Mesodermal cell (in vitro differentiated cells): ENCODE results near the gene SKOR2.
"Not testable (repeated sequence)": the region's sequence is repeated elsewhere in the genome, so short reads cannot be mapped to it uniquely, and the experiment has no call there.

Source experiments
- H3K27ac ChIP-seq: 2 replicates; pipeline ENCODE4 v1.7.0; 2013; ENCODE audit warnings: mild to moderate bottlenecking, low read depth, low read length, moderate library complexity; ENCODE audit not compliant: severe bottlenecking
- H3K36me3 ChIP-seq: 2 replicates; pipeline ENCODE4 v1.7.1; 2013; ENCODE audit warnings: mild to moderate bottlenecking, low read length, moderate library complexity; ENCODE audit not compliant: control insufficient read depth, insufficient read depth
- H3K4me1 ChIP-seq: one replicate; pipeline ENCODE4 v1.7.1; 2013; ENCODE audit warnings: mild to moderate bottlenecking, low read length; ENCODE audit not compliant: insufficient read depth, control insufficient read depth, poor library complexity, severe bottlenecking
- H3K4me3 ChIP-seq: 2 replicates; pipeline ENCODE4 v1.7.0; 2013; ENCODE audit warnings: low read length, control low read depth, mild to moderate bottlenecking; ENCODE audit not compliant: insufficient read depth, poor library complexity, severe bottlenecking; ENCODE audit errors: extremely low read depth
- H3K9me3 ChIP-seq: 2 replicates; pipeline ENCODE4 v1.7.1; 2013; ENCODE audit warnings: mild to moderate bottlenecking, low read length, moderate library complexity; ENCODE audit not compliant: control insufficient read depth
- WGBS, 2 experiments: methylation state at CpG; one replicate each; pipeline ENCODE4 v1.1.5; 2013; ENCODE audit warnings: missing lambda C conversion rate in 2 of 2; ENCODE audit not compliant: insufficient coverage in 2 of 2; 5-methylcytosine and 5-hydroxymethylcytosine counted together

SKOR2 gene

DNA sequence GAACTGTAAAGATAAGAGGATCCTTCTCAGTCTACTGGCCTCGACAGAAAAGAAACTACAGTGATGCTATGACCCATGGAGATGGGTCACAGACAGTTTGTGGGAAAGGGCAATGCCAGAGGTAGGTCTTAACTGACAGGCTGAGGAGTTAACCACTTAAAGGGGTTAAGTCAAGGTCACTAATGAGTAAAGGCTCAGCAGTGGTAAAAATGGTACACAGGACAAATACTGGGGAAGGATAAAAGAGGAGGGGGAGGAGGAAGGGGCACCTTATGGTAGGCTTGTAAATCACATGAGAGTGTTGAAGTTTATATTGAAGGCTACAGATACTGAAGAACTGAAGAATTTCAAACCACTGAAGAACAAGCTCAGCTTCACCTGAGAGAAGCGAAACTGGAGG is 85.2 kb downstream of the SKOR2 start:
- Histone ChIP-seq H3K27ac (no peak overlapping the region), H3K4me3 (no peak overlapping the region), H3K4me1 (no peaks in the 10 kb centered on the region), H3K36me3 (peaks cover 16% of the 10 kb centered on the region), H3K9me3 (no peaks in the 10 kb centered on the region)
- WGBS, 2 experiments = 92 to 100% methylated on average over 1 of the region's 2 CpGs

DNA sequence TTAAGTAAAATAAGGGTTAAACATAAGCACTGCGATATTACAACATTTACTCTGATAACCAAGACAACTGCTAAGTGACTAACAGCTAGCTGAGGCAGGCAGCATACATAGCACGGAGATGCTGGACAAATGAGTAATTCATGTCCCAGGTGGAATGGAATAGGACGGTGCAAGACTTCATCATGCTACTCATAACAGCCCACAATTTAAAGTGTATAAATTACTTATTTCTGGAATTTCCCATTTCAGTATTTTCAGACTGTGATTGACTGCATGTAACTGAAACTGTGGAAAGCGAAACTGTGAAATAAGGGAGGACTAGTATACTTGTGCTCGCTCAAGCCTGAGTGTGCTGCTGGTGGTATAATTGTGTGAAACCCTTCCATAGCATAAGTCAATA is 88.2 kb downstream of the SKOR2 start:
- H3K4me3 ChIP-seq = no peak overlapping the region
- H3K27ac ChIP-seq = no peak overlapping the region
- no peaks in the 10 kb centered on the region for H3K4me1 ChIP-seq
- no peaks in the 10 kb centered on the region for H3K9me3 ChIP-seq
- H3K36me3 ChIP-seq = peaks cover 16% of the 10 kb centered on the region
- 78% methylated on average over 1 of the region's 5 CpGs; no CpG with 5 or more reads in 1 of the 2 experiments for WGBS, 2 experiments

DNA sequence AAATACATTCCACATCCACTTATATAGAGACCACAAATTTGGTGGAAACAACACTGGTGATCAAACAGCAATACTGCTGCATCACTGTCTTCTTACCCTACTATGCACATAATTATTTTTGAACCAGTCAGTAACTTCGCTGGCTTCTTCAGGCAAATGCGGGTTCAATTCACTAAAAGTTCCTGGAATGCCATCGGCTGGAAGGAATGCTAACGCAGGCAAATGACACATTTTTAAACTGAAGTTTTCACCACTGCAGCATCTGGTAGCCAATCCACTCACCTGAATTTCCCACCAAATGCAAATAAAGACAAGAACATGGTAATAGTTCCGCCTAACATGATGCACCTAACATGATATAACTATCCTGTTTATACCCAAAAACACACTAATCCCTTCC is 91.2 kb downstream of the SKOR2 start:
- 92% methylated on average over 5 of the region's 5 CpGs for WGBS, 2 experiments
- Histone ChIP-seq H3K36me3 (peaks cover 17% of the 10 kb centered on the region), H3K4me3 (no peak overlapping the region), H3K9me3 (no peaks in the 10 kb centered on the region), H3K27ac (no peak overlapping the region), H3K4me1 (no peaks in the 10 kb centered on the region)

DNA sequence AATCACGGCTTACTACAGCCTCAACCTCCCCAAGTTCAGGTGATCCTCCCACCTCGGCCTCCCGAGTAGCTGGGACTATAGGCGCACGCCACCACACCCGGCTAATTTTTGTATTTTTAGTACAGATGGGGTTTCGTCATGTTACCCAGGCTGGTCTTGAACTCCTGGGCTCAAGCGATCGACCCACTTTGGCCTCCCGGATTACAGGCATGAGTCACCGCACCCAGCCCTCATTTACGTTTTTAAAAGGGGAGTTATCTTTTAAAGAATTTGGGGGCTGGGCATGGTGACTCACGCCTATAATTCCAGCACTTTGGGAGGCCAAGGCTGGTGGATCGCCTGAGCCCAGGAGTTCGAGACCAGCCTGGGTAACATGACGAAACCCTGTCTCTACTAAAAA is 93.1 kb downstream of the SKOR2 start:
- H3K36me3 ChIP-seq = peaks cover 27% of the 10 kb centered on the region
- 86 to 94% methylated on average over 11 to 14 of the region's 16 CpGs for WGBS, 2 experiments
- H3K9me3 ChIP-seq, H3K27ac ChIP-seq, H3K4me1 ChIP-seq, H3K4me3 ChIP-seq: not testable (repeated sequence)
